A549 (cell line): ENCODE measurements around the gene VEZT. TPM values are rescaled to one million over a fixed set of nuclear protein-coding genes. Genes with fewer than 3 reads are reported as not detected.
A peak's percentile ranks its signal among the peaks of the same experiment; 100 is the strongest.

Source experiments
- ATAC-seq, 2 experiments: fragments of 200-7000 bp in 1 of 2; fragments of >200 bp in 1 of 2; cut with Nextera tagmentation in 1 of 2; cut with Tn5 transposase in 1 of 2; 3 replicates each; pipeline versions ENCODE4 v1.8.0 to v1.9.1; 2018 to 2020; ENCODE audit warnings: mild to moderate bottlenecking in 1 of 2, moderate library complexity in 1 of 2
- CTCF ChIA-PET: fragments of 300-600 bp; sonication (Branson Sonifier 250); formaldehyde crosslinking; extraction: SDS; loops from one replicate; lab custom pipeline; 2021; ENCODE audit warnings: antibody characterized with exemption, inconsistent platforms; lab: Yijun Ruan, JAX
- POLR2A ChIA-PET: fragments of 350-600 bp; formaldehyde crosslinking; extraction: SDS; loops from one replicate; lab custom pipeline; 2021; ENCODE audit warnings: antibody characterized with exemption, inconsistent platforms; lab: Yijun Ruan, JAX
- DNase-seq, 2 experiments: peaks; one replicate each; pipeline versions ENCODE4 v3.0.0 to v3.0.0-alpha.2; 2011 to 2016; ENCODE audit warnings: low read depth in 1 of 2, low spot score in 1 of 2
- FAIRE-seq: peaks from 2 replicates; lab custom pipeline; 2011; peaks lifted over from hg19 to GRCh38; lab: Jason Lieb, UNC
- H3K27ac ChIP-seq, 2 experiments: fragments of >200 bp; sonication (Bioruptor Twin); formaldehyde crosslinking; 3 replicates each; pipeline ENCODE4 v1.5.1; 2016 to 2017
- H3K4me1 ChIP-seq: fragments of >200 bp; sonication (Bioruptor Twin); formaldehyde crosslinking; 3 replicates; pipeline ENCODE4 v1.6.1; 2016
- H3K4me2 ChIP-seq: fragments of >200 bp; sonication (Bioruptor Twin); formaldehyde crosslinking; 3 replicates; pipeline ENCODE4 v1.6.1; 2016
- H3K4me3 ChIP-seq: fragments of >200 bp; sonication (Bioruptor Twin); formaldehyde crosslinking; 3 replicates; pipeline ENCODE4 v1.5.1; 2016
- H3K9me3 ChIP-seq: fragments of >200 bp; sonication (Bioruptor Twin); formaldehyde crosslinking; 3 replicates; pipeline ENCODE4 v1.6.1; 2016
- BHLHE40 ChIP-seq: IDR thresholded peaks from 2 replicates; pipeline ENCODE4 v1.6.1; 2012; ENCODE audit warnings: low read depth, low read length, inconsistent platforms
- FOSL2 ChIP-seq, 2 experiments: fragments of 450-650 bp in 1 of 2; fragments of >200 bp in 1 of 2; sonication (Bioruptor Twin) in 1 of 2; formaldehyde crosslinking; IDR thresholded peaks; 2 replicates each; pipeline versions ENCODE4 v1.5.0 to v1.6.1; 2016 to 2020; ENCODE audit warnings: mild to moderate bottlenecking in 1 of 2, moderate library complexity in 1 of 2
- HDAC2 ChIP-seq: fragments of 200-600 bp; sonication (generic); IDR thresholded peaks from 2 replicates; pipeline ENCODE4 v1.6.1; 2016
- HEYL ChIP-seq: fragments of 250-450 bp; sonication (Bioruptor Pico); IDR thresholded peaks from 2 replicates; pipeline ENCODE4 v1.8.0; 2021; ENCODE audit warnings: mild to moderate bottlenecking, moderate library complexity
- HOXB13 ChIP-seq: fragments of 250-450 bp; sonication (Bioruptor Pico); IDR thresholded peaks from 2 replicates; pipeline ENCODE4 v1.5.0; 2020; ENCODE audit warnings: low read depth, mild to moderate bottlenecking, moderate library complexity
- HOXB5 ChIP-seq: fragments of 250-450 bp; sonication (Bioruptor Pico); IDR thresholded peaks from 2 replicates; pipeline ENCODE4 v1.5.0; 2020; ENCODE audit warnings: mild to moderate bottlenecking, moderate library complexity
- KDM5A ChIP-seq: fragments of 200-600 bp; sonication (generic); IDR thresholded peaks from 2 replicates; pipeline ENCODE4 v1.6.1; 2016; ENCODE audit warnings: antibody characterized with exemption, mild to moderate bottlenecking
- MAFK ChIP-seq: fragments of 450-650 bp; IDR thresholded peaks from 2 replicates; pipeline ENCODE4 v1.6.1; 2014; ENCODE audit not compliant: partially characterized antibody
- MYC ChIP-seq: IDR thresholded peaks from 2 replicates; pipeline ENCODE4 v1.6.1; 2012; ENCODE audit warnings: mild to moderate bottlenecking, inconsistent platforms, low read length, improper control_type of control experiment, borderline replicate concordance
- POLR2A ChIP-seq: IDR thresholded peaks from 2 replicates; pipeline ENCODE4 v1.6.1; 2012; ENCODE audit warnings: mild to moderate bottlenecking, low read length
- RCOR1 ChIP-seq: fragments of 150-350 bp; IDR thresholded peaks from 2 replicates; pipeline ENCODE4 v1.6.1; 2014; ENCODE audit warnings: antibody characterized with exemption, low read length, low read depth
- ZC3H11A ChIP-seq: fragments of 450-650 bp; IDR thresholded peaks from 2 replicates; pipeline ENCODE4 v1.6.1; 2014; ENCODE audit warnings: antibody characterized with exemption, mild to moderate bottlenecking
- ZSCAN20 ChIP-seq: fragments of 250-450 bp; sonication (Bioruptor Pico); IDR thresholded peaks from 2 replicates; pipeline ENCODE4 v1.8.0; 2022; ENCODE audit warnings: mild to moderate bottlenecking, moderate library complexity
- WGBS: methylation state at CpG from one replicate; pipeline ENCODE4 v1.1.6; 2017; ENCODE audit errors: missing lambda C conversion rate; 5-methylcytosine and 5-hydroxymethylcytosine counted together
- polyA plus RNA-seq, 4 experiments: library from polyadenylated mRNA; depleted of rRNA in 3 of 4; stranded (reverse); fragments of >200 nt; fragmentation: RNase III in 1 of 4; extraction: RNeasy Plus Mini Kit Qiagen cat#74134 plus additional on column Dnase treatment in 1 of 4; gene quantifications; 2 replicates in 3 of 4; 3 replicates in 1 of 4; pipeline ENCODE4 v1.2.3, GENCODE V29; 2011 to 2017
- TF ChIP-seq, protein P1 (sequence below): fragments of 200-600 bp; sonication (generic); IDR thresholded peaks from 2 replicates; pipeline ENCODE4 v1.6.1; 2016; ENCODE audit warnings: antibody characterized with exemption, mild to moderate bottlenecking, moderate library complexity
- TF ChIP-seq, protein P2 (sequence below): fragments of >200 bp; sonication (Bioruptor Twin); formaldehyde crosslinking; IDR thresholded peaks from 2 replicates; pipeline ENCODE4 v1.6.1; 2016

VEZT gene
- polyA plus RNA-seq, 2 of the 4 experiments (the other 2 are of a cell fraction), result 87.1 to 259 TPM

DNA sequence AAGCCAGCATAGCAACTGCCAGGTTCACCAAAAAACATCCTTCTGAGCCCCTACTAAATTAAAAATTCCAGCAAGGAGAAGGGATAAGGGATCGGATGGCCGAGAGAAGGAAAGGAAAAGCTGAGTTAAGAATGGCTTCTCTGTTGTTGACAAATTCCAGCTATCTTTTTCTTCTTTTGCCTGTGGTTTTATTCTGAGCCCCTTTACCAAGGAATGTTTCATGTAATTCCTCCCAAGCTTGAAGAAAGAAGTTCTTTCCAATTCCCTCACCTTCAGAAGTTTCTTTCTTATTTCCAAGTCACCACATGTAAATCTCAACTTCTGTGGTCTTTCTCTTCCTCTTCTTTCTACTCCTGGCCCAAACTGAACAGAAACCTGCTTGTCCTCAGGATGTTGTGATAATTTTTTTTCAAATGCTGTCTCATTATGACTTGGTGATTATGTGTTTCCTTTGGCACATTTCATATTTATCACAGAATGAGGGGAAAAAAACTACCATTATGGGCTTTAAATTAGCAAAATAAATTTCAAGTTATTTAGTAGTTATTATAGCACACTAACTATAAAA, 40.3 kb upstream of the VEZT start:
- CTCF ChIA-PET, result interaction anchor here (1.2 to 5.1 kb wide), 3 partner anchors 13 to 60 kb away, joined by 3 to 28 read pairs (median 3); partner anchors contain the start of genes FGD6 and VEZT
- WGBS, result 91% methylated on average over 2 of the region's 2 CpGs

DNA sequence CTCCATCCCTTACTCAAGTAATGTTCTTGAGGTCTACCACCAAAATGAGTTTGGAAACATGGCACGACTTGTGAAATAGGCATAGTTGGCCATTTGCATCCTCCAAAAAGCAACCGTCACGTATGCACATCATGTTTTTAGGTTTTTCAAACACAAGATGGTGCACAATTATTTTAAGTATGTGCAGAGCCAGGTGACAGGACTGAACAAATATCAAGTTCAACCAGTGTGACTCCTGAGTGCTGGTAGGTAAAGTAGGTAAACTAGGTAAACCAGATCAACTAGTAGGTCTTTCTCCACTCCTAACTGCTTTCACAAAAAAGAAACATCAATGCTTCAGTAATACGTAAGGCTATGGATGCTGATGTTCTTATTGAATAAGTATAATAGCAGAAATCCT, 39.5 kb upstream of the VEZT start:
- TF ChIP-seq POLR2A (no peak), HOXB13 (CRISPR knock-in tag) (0 out of 2 replicates have a peak, but pooled peaks have one; percentile 22)
- TF ChIP-seq, all 56 proteins: peak for 1
- 71% methylated on average over 4 of the region's 4 CpGs for WGBS
- ATAC-seq (no peak), FAIRE-seq (no peak), DNase-seq (no peak)
- peaks cover 88% of the 10 kb centered on the region for H3K4me1 ChIP-seq
- CTCF ChIA-PET, result no interaction called here
- peak overlapping the region; percentile 45; the same call in 2 of the 3 replicates for H3K4me2 ChIP-seq
- H3K9me3 ChIP-seq, result no peaks in the 10 kb centered on the region
- POLR2A ChIA-PET, result no interaction called here
- H3K27ac ChIP-seq, result peak overlapping the region; percentile 27 to 46; a peak in 5 of 6 replicates
- no peak overlapping the region for H3K4me3 ChIP-seq

More for the DNA sequence above, 40.3 kb upstream of the VEZT start:
- POLR2A ChIA-PET, result no interaction called here
- DNase-seq (no peak), FAIRE-seq (no peak), ATAC-seq (no peak)
- no peaks in the 10 kb centered on the region for H3K9me3 ChIP-seq
- peaks cover 88% of the 10 kb centered on the region for H3K4me1 ChIP-seq
- H3K4me3 ChIP-seq, result no peak overlapping the region
- peak overlapping the region; percentile 39 to 92; a peak in 4 of 6 replicates for H3K27ac ChIP-seq
- TF ChIP-seq HOXB13 (CRISPR knock-in tag) (no peak), HOXB5 (CRISPR knock-in tag) (no peak), BHLHE40 (no peak), MYC (no peak), FOSL2 (IDR thresholded peaks at IDR 0.05) (no peak), FOSL2 (CRISPR knock-in tag; IDR thresholded peaks at IDR 0.05) (no peak)
- TF ChIP-seq, protein P1, sequence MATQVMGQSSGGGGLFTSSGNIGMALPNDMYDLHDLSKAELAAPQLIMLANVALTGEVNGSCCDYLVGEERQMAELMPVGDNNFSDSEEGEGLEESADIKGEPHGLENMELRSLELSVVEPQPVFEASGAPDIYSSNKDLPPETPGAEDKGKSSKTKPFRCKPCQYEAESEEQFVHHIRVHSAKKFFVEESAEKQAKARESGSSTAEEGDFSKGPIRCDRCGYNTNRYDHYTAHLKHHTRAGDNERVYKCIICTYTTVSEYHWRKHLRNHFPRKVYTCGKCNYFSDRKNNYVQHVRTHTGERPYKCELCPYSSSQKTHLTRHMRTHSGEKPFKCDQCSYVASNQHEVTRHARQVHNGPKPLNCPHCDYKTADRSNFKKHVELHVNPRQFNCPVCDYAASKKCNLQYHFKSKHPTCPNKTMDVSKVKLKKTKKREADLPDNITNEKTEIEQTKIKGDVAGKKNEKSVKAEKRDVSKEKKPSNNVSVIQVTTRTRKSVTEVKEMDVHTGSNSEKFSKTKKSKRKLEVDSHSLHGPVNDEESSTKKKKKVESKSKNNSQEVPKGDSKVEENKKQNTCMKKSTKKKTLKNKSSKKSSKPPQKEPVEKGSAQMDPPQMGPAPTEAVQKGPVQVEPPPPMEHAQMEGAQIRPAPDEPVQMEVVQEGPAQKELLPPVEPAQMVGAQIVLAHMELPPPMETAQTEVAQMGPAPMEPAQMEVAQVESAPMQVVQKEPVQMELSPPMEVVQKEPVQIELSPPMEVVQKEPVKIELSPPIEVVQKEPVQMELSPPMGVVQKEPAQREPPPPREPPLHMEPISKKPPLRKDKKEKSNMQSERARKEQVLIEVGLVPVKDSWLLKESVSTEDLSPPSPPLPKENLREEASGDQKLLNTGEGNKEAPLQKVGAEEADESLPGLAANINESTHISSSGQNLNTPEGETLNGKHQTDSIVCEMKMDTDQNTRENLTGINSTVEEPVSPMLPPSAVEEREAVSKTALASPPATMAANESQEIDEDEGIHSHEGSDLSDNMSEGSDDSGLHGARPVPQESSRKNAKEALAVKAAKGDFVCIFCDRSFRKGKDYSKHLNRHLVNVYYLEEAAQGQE, result no peak
- TF ChIP-seq, protein P2, sequence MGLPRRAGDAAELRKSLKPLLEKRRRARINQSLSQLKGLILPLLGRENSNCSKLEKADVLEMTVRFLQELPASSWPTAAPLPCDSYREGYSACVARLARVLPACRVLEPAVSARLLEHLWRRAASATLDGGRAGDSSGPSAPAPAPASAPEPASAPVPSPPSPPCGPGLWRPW, result no peak
- no peak overlapping the region for H3K4me2 ChIP-seq

DNA sequence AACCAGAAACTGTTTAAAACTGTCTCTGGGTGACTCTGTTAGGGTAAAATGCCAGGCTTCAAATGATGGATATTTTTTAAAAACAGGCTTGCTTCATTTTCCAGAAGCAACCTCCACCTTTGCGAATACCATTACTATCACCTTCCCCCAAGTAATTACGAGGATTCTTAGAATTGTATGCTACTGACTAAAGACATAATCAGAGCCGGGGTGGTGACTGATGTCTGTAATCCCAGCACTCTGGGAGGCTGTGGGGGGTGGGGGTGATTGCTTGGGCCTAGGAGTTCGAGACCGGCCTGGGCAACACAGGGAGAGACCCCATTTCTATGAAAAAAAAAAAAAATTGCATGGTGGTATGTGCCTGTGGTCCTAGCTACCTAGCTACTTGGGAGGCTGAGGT, 38.6 kb upstream of the VEZT start:
- no peak for FAIRE-seq
- H3K27ac ChIP-seq, result peak overlapping the region; percentile 46 to 76; a peak in 5 of 6 replicates
- CTCF ChIA-PET, result no interaction called here
- no peaks in the 10 kb centered on the region for H3K9me3 ChIP-seq
- POLR2A ChIA-PET, result no interaction called here
- WGBS, result 41% methylated on average over 5 of the region's 5 CpGs
- peak in 1 of 2 experiments; percentile 10; a peak in 2 of 6 replicates for ATAC-seq
- peak overlapping the region; percentile 45 for H3K4me2 ChIP-seq
- no peak overlapping the region for H3K4me3 ChIP-seq
- peaks cover 88% of the 10 kb centered on the region for H3K4me1 ChIP-seq
- DNase-seq, result no peak
- TF ChIP-seq KDM5A (no peak), HOXB13 (CRISPR knock-in tag) (no peak), ZC3H11A (no peak), HEYL (CRISPR knock-in tag) (no peak)

DNA sequence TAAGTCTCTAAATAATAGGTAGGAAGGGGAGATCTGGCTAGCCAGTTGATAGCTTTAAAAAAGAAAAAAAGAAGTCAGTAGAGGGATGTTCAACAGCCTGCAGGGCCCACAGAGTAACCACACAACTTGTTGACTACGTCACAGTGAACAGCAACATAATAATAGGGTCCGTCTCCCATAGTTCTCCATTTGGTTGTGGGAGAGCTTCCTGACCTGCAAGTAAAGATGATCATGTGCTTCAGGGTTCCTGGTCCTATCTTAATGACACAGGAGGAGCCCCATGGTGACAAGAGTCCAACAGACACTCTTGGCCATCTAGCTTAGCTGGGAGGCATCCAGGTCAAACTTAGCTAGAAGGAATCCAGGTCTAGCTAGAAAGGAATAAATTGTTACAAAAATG, 36.5 kb upstream of the VEZT start:
- WGBS, result 95% methylated on average over 2 of the region's 2 CpGs
- no peaks in the 10 kb centered on the region for H3K9me3 ChIP-seq
- H3K4me2 ChIP-seq, result no peak overlapping the region
- H3K27ac ChIP-seq, result peak overlapping the region in 1 of 2 experiments; percentile 90; a peak in 4 of 6 replicates
- ATAC-seq (no peak), FAIRE-seq (no peak)
- no peak for TF ChIP-seq RCOR1
- no peak for TF ChIP-seq MAFK
- TF ChIP-seq, protein P2, result no peak
- no peak for TF ChIP-seq HOXB13 (CRISPR knock-in tag)
- TF ChIP-seq HDAC2, result no peak
- no peak for TF ChIP-seq ZSCAN20 (CRISPR knock-in tag)
- TF ChIP-seq, all 56 proteins: peak for 0
- POLR2A ChIA-PET, result interaction anchor here (0.6 kb wide), 1 partner anchor 25 kb away, joined by 3 read pairs; no protein-coding TSS in a partner anchor
- CTCF ChIA-PET, result interaction anchor here (0.8 to 2.5 kb wide), 3 partner anchors 9 to 36 kb away, joined by 3 to 16 read pairs (median 3); partner anchors contain the start of genes FGD6 and VEZT
- no peak overlapping the region for H3K4me3 ChIP-seq
- H3K4me1 ChIP-seq, result peaks cover 75% of the 10 kb centered on the region
- DNase-seq, result no peak
